ENCODE results near the gene TRIP4. TPM values are rescaled to one million over a fixed set of nuclear protein-coding genes. Genes with fewer than 3 reads are reported as not detected.

The TRIP4 gene
- total and polyA plus RNA-seq, 9 of the 15 experiments (the other 6 are each of a cell fraction or from before 2014, with no cell fraction given), result 7.6 to 23.3 (median 16.7) TPM

- no peak for TF ChIP-seq SIX5 (IDR thresholded peaks at IDR 0.05; ENCODE audit: borderline replicate concordance in 1 of 2, insufficient read depth in 1 of 2, low read depth in 1 of 2, low read length in 2 of 2)
- TF ChIP-seq ZNF76 (CRISPR knock-in tag; IDR thresholded peaks at IDR 0.05; ENCODE audit: borderline replicate concordance), result no peak
- TF ChIP-seq ZEB2 (IDR thresholded peaks at IDR 0.05), result peak; percentile 41; the same call in 1 of the 2 replicates
- TF ChIP-seq E2F8 (IDR thresholded peaks at IDR 0.05; ENCODE audit: low read depth, partially characterized antibody), result no peak
- TF ChIP-seq SP2 (IDR thresholded peaks at IDR 0.05; ENCODE audit: extremely low read depth, low read depth, low read length, poor library complexity, severe bottlenecking), result no peak
- TF ChIP-seq ZNF584 (CRISPR knock-in tag; IDR thresholded peaks at IDR 0.05; ENCODE audit: low read depth), result peak; percentile 56; the same call in 1 of the 2 replicates
- no peak for TF ChIP-seq ZNF507 (tag; conservative IDR thresholded peaks at IDR 0.05)
- no peak for TF ChIP-seq HDGF (IDR thresholded peaks at IDR 0.05)
- no peak for TF ChIP-seq FIP1L1 (IDR thresholded peaks at IDR 0.05; ENCODE audit: low read depth, low read length, poor library complexity, severe bottlenecking)
- 0 out of 2 replicates have a peak, but pooled peaks have one; percentile 51 for TF ChIP-seq RUNX1 (IDR thresholded peaks at IDR 0.05; ENCODE audit: low read depth)
- no peak for TF ChIP-seq TCFL5 (CRISPR knock-in tag; conservative IDR thresholded peaks at IDR 0.05)
- no peak for TF ChIP-seq GTF3C2 (IDR thresholded peaks at IDR 0.05; ENCODE audit: borderline replicate concordance, extremely low read depth, insufficient read length)
- TF ChIP-seq CREBBP (IDR thresholded peaks at IDR 0.05; ENCODE audit: low read depth, low read length), result no peak
- peak; percentile 27; the same call in 1 of the 2 replicates for TF ChIP-seq VEZF1 (CRISPR knock-in tag; IDR thresholded peaks at IDR 0.05)
- TF ChIP-seq KDM1A (IDR thresholded peaks at IDR 0.05), result peak; percentile 93 to 95
- TF ChIP-seq BHLHE40 (IDR thresholded peaks at IDR 0.05; ENCODE audit: low read length), result no peak
- no peak for TF ChIP-seq PREB (CRISPR knock-in tag; IDR thresholded peaks at IDR 0.05)
- TF ChIP-seq TEAD1 (CRISPR knock-in tag; IDR thresholded peaks at IDR 0.05), result peak in 1 of 2 experiments; percentile 26; a peak in 1 of 4 replicates
Observed at GRCh38 chr15:64430000-64430735, 42.5 kb downstream of the TRIP4 start (continued).

Data from K562 (cell line).